Ovary (tissue), 9 donors: ENCODE results near the gene LARP7. TPM values are rescaled to one million over a fixed set of nuclear protein-coding genes. Genes with fewer than 3 reads are reported as not detected.
"Not testable (repeated sequence)": the region's sequence is repeated elsewhere in the genome, so short reads cannot be mapped to it uniquely, and the experiment has no call there.

Experiments
- DNase-seq, 5 donors: peaks; one replicate each; pipeline ENCODE4 v3.0.0-alpha.2; 2019 to 2020
- H3K27ac ChIP-seq, 2 donors: fragments of 200-600 bp; one replicate each; pipeline versions ENCODE4 v1.5.1 to v1.8.0; 2019 to 2022
- H3K27me3 ChIP-seq: fragments of 200-600 bp; one replicate; pipeline ENCODE4 v1.8.0; 2022
- H3K36me3 ChIP-seq: fragments of 200-600 bp; sonication (generic); one replicate; pipeline ENCODE4 v1.5.1; 2019
- H3K4me1 ChIP-seq: one replicate; pipeline ENCODE4 v1.8.1; 2013; ENCODE audit warnings: mild to moderate bottlenecking, moderate library complexity; ENCODE audit not compliant: insufficient read depth
- H3K4me3 ChIP-seq: fragments of 200-600 bp; sonication (generic); one replicate; pipeline ENCODE4 v1.5.1; 2017
- H3K9me3 ChIP-seq, 2 donors: fragments of 200-600 bp in 1 of 2; sonication (generic) in 1 of 2; one replicate each; pipeline versions ENCODE4 v1.5.1 to v1.8.1; 2013 to 2019; ENCODE audit warnings: mild to moderate bottlenecking in 1 of 2, moderate library complexity in 1 of 2
- CTCF ChIP-seq, 3 donors: fragments of 450-650 bp in 2 of 3; fragments of 200-600 bp in 1 of 3; IDR thresholded peaks; one replicate each; pipeline versions ENCODE4 v1.5.1 to v1.8.0; 2016 to 2022; ENCODE audit warnings: antibody characterized with exemption in 3 of 3, mild to moderate bottlenecking in 1 of 3
- EP300 ChIP-seq: sonication (generic); formaldehyde crosslinking; IDR thresholded peaks from one replicate; pipeline ENCODE4 v1.6.1; 2017; ENCODE audit warnings: antibody characterized with exemption
- POLR2A ChIP-seq: fragments of 450-650 bp; IDR thresholded peaks from one replicate; pipeline ENCODE4 v1.6.1; 2017; ENCODE audit warnings: antibody characterized with exemption, mild to moderate bottlenecking, moderate library complexity
- WGBS, 3 donors: extraction: QIAGEN DNeasy Blood & Tissue Kit in 1 of 3; methylation state at CpG; one replicate each; pipeline versions ENCODE4 v1.1.5 to v1.1.7; 2013 to 2017; 5-methylcytosine and 5-hydroxymethylcytosine counted together
- intact Hi-C, 4 donors: fragments of 100-400 bp; cut with DNase I; formaldehyde crosslinking; loops; one replicate each; pipeline versions ENCODE4 v1.11.0 to v1.15.1; 2022 to 2023
- polyA plus RNA-seq, 2 donors: library from polyadenylated mRNA; stranded (reverse); fragments of 200-250 nt in 1 of 2; fragments of 350-450 nt in 1 of 2; fragmentation: Illumina TruSeq in 1 of 2; extraction: RNeasy Lipid Tissue Mini Kit (QIAGEN cat#74804) in 1 of 2; gene quantifications; one replicate each; pipeline ENCODE4 v1.2.3, GENCODE V29; 2013 to 2014
- total RNA-seq, 7 donors: library from RNA; depleted of rRNA in 2 of 7; stranded (reverse); fragments of >200 nt in 2 of 7; fragmentation: NEBNext Ultra II Directional in 3 of 7; extraction: Animal tissue kit (Norgen Biotek cat#: 25700) in 3 of 7; gene quantifications; one replicate each; pipeline versions ENCODE4 v1.1.0 to v1.2.4, GENCODE V29; 2016 to 2023
- donor health status: DM: no; HTN: no; CAD: no; lungs with moderate emphysema.
- donor health status: DM: no; HTN: no; CAD: no.
- donor health status: Bipolar disorder and iron deficiency.
- donor health status: DM: yes; HTN: yes; CAD: no.
- donor health status: DM: no; HTN: no; CAD: no.
- donor health status: DM: yes; HTN: yes; CAD: no.

The LARP7 gene
- total and polyA plus RNA-seq, 9 donors, result 25.0 to 47.1 (median 36.9) TPM

- H3K36me3 ChIP-seq, result no peaks in the 10 kb centered on the region
- intact Hi-C loops, result no loop called here
- H3K27me3 ChIP-seq, result peaks cover 4% of the 10 kb centered on the region
- DNase-seq, result no peak
- no peak overlapping the region for H3K27ac ChIP-seq
- H3K4me1 ChIP-seq, result no peaks in the 10 kb centered on the region
- TF ChIP-seq EP300 (no peak), POLR2A (no peak), CTCF (IDR thresholded peaks at IDR 0.05) (no peak)
- 44 to 47% (median 46%) methylated on average over 2 of the region's 2 CpGs for WGBS, 3 donors
- no peaks in the 10 kb centered on the region for H3K9me3 ChIP-seq
- H3K4me3 ChIP-seq, result no peak overlapping the region
Observed at GRCh38 chr4:112649055-112649408, 12.1 kb downstream of the LARP7 start.

- Histone ChIP-seq H3K27ac (no peak overlapping the region), H3K36me3 (no peaks in the 10 kb centered on the region), H3K9me3 (no peaks in the 10 kb centered on the region), H3K4me1 (no peaks in the 10 kb centered on the region), H3K4me3 (no peak overlapping the region), H3K27me3 (peaks cover 4% of the 10 kb centered on the region)
- intact Hi-C loops, result no loop called here
- 57 to 67% (median 65%) methylated on average over 4 of the region's 4 CpGs for WGBS, 3 donors
- TF ChIP-seq CTCF (IDR thresholded peaks at IDR 0.05) (no peak), EP300 (no peak), POLR2A (no peak)
- no peak for DNase-seq
Observed at GRCh38 chr4:112650332-112650731, 13.4 kb downstream of the LARP7 start.

GRCh38 chr4:112651641-112652040 lies 14.7 kb downstream of the LARP7 start:
- no peak for DNase-seq
- Histone ChIP-seq H3K4me1 (no peaks in the 10 kb centered on the region), H3K4me3 (no peak overlapping the region), H3K36me3 (no peaks in the 10 kb centered on the region), H3K9me3 (no peaks in the 10 kb centered on the region), H3K27me3 (peaks cover 4% of the 10 kb centered on the region), H3K27ac (no peak overlapping the region)
- TF ChIP-seq EP300, result no peak
- no peak for TF ChIP-seq POLR2A
- no peak for TF ChIP-seq CTCF (IDR thresholded peaks at IDR 0.05)
- intact Hi-C loops, result no loop called here

- no peaks in the 10 kb centered on the region for H3K4me1 ChIP-seq
- peaks cover 4% of the 10 kb centered on the region for H3K27me3 ChIP-seq
- no peak for DNase-seq
- H3K9me3 ChIP-seq, result no peaks in the 10 kb centered on the region
- intact Hi-C loops, result no loop called here
- H3K27ac ChIP-seq, result no peak overlapping the region
- no peaks in the 10 kb centered on the region for H3K36me3 ChIP-seq
- TF ChIP-seq POLR2A (no peak), EP300 (no peak), CTCF (IDR thresholded peaks at IDR 0.05) (no peak)
- no peak overlapping the region for H3K4me3 ChIP-seq
- 34 to 48% (median 35%) methylated on average over 1 of the region's 1 CpG for WGBS, 3 donors
Observed at GRCh38 chr4:112652216-112652615, 15.3 kb downstream of the LARP7 start.

- TF ChIP-seq EP300 (no peak), CTCF (IDR thresholded peaks at IDR 0.05) (no peak), POLR2A (no peak)
- intact Hi-C loops, result no loop called here
- H3K36me3 ChIP-seq, result no peaks in the 10 kb centered on the region
Observed at GRCh38 chr4:112655270-112655669, 18.3 kb downstream of the LARP7 start.

GRCh38 chr4:112656115-112656514 lies 19.2 kb downstream of the LARP7 start:
- H3K4me3 ChIP-seq, DNase-seq, H3K36me3 ChIP-seq, intact Hi-C loops, H3K27me3 ChIP-seq, H3K27ac ChIP-seq, H3K4me1 ChIP-seq, H3K9me3 ChIP-seq: not testable (repeated sequence)
- WGBS, 3 donors, result 92 to 95% (median 94%) methylated on average over 5 of the region's 5 CpGs

More at GRCh38 chr4:112655270-112655669, 18.3 kb downstream of the LARP7 start:
- Histone ChIP-seq H3K27me3 (no peaks in the 10 kb centered on the region), H3K27ac (no peak overlapping the region), H3K9me3 (no peaks in the 10 kb centered on the region), H3K4me1 (no peaks in the 10 kb centered on the region), H3K4me3 (no peak overlapping the region)
- 80 to 84% (median 82%) methylated on average over 5 of the region's 5 CpGs for WGBS, 3 donors
- DNase-seq, result no peak
